ENCODE results near the gene FAM169A.
"Not testable (repeated sequence)": the region's sequence is repeated elsewhere in the genome, so short reads cannot be mapped to it uniquely, and the experiment has no call there.

Gene FAM169A, protein sequence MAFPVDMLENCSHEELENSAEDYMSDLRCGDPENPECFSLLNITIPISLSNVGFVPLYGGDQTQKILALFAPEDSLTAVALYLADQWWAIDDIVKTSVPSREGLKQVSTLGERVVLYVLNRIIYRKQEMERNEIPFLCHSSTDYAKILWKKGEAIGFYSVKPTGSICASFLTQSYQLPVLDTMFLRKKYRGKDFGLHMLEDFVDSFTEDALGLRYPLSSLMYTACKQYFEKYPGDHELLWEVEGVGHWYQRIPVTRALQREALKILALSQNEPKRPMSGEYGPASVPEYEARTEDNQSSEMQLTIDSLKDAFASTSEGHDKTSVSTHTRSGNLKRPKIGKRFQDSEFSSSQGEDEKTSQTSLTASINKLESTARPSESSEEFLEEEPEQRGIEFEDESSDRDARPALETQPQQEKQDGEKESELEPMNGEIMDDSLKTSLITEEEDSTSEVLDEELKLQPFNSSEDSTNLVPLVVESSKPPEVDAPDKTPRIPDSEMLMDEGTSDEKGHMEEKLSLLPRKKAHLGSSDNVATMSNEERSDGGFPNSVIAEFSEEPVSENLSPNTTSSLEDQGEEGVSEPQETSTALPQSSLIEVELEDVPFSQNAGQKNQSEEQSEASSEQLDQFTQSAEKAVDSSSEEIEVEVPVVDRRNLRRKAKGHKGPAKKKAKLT

DNA sequence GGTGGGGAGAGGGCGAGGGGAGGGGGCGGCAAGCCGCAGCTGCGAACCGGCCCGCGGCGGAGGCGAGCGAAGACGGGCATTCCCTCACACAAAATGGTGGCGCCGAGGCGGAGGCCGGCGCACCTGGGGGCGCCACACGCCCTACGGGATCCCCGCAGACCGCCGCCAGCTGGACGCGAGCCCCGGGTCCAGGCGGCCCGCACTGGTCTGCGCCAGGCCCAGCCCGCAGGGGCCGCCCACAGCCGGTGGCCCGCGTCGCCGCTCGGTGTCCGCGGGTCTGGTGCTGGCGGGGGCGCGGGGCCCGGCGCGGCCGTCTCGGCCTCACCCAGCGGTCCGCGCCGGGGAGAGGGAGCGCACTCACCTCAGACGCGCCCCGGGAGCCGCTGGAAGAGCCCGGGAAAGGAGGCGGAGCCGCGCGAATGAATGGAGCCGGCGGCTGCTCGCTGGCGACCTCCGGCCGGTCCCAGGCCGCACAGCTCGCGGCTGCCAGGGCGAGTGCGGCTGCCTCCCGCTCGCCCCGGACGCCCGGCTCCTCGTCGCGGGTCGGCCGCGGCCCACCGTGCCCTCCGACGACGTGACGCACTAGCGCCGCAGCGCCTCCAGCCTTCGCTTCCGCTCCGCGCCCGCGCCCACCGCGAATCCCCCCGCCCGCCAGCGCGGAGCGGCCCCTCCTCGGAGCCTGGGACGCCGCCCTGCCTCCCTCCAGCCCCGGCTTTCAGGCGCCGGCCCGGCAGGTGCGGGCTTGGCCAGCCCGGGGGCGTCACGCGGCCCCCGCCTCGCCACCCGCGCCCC, at the start of gene FAM169A:
TSS of gene FAM169A (minus strand) at position 584 of the 792 bp plus-strand sequence. CDS start 24,711 bp downstream, outside the sequence.
- DNase-seq (ENCODE audit: low read depth): peak; percentile 64
- H3K4me3 ChIP-seq (ENCODE audit: low read length): peak within 1 kb of the TSS; percentile 57
- TF ChIP-seq, protein P1, sequence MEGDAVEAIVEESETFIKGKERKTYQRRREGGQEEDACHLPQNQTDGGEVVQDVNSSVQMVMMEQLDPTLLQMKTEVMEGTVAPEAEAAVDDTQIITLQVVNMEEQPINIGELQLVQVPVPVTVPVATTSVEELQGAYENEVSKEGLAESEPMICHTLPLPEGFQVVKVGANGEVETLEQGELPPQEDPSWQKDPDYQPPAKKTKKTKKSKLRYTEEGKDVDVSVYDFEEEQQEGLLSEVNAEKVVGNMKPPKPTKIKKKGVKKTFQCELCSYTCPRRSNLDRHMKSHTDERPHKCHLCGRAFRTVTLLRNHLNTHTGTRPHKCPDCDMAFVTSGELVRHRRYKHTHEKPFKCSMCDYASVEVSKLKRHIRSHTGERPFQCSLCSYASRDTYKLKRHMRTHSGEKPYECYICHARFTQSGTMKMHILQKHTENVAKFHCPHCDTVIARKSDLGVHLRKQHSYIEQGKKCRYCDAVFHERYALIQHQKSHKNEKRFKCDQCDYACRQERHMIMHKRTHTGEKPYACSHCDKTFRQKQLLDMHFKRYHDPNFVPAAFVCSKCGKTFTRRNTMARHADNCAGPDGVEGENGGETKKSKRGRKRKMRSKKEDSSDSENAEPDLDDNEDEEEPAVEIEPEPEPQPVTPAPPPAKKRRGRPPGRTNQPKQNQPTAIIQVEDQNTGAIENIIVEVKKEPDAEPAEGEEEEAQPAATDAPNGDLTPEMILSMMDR (IDR thresholded peaks at IDR 0.05; ENCODE audit: insufficient read depth, low read depth, low read length, missing control alignments): no peak

DNA sequence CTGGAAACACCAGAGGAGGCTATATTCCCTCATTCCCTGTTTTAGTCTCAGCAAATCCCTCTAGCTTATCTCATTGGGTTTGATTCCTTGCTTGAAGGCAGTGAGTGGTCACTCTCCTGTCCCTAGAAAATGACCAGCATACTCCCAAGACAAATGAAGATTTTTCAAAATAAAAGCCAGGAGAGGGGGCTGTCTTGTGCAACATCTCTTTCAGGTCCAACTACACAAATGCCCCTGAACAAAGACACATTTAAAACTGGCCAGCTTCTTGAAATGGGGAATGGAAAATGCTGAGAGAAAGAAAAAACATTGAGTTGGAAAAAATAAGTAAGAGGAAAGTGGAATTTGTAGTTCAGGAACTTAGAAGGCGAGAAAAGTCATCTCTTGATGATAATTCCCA, 49.3 kb upstream of the FAM169A start:
- DNase-seq (ENCODE audit: low read depth): no peak
- H3K4me3 ChIP-seq (ENCODE audit: low read length): no peak overlapping the region
- TF ChIP-seq, protein P1 (IDR thresholded peaks at IDR 0.05; ENCODE audit: insufficient read depth, low read depth, low read length, missing control alignments): no peak

DNA sequence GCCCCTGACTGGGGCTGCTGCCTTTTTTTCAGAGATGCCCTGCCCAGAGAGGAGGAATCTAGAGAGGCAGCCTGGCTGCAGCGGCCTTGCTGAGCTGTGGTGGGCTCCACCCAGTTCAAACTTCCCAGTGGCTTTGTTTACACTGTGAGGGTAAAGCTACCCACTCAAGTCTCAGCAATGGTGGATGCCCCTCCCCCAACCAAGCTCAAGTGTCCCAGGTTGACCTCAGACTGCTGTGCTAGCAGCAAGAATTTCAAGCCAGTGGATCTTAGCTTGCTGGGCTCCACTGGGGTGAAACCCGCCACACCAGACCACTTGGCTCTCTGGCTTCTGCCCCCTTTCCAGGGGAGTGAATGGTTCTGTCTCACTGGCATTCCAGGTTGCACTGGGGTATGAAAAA, 45.2 kb upstream of the FAM169A start:
- DNase-seq (ENCODE audit: low read depth); H3K4me3 ChIP-seq (ENCODE audit: low read length): not testable (repeated sequence)

DNA sequence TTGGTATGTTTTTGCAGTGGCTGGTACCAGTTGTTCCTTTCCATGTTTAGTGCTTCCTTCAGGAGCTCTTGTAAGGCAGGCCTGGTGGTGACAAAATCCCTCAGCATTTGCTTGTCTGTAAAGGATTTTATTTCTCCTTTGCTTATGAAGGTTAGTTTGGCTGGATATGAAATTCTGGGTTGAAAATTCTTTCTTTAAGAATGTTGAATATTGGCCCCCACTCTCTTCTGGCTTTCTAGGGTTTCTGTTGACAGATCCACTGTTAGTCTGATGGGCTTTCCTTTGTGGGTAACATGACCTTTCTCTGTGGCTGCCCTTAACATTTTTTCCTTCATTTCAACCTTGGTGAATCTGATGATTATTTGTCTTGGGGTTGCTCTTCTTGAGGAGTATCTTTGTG, 43.7 kb upstream of the FAM169A start:
- H3K4me3 ChIP-seq (ENCODE audit: low read length); DNase-seq (ENCODE audit: low read depth): not testable (repeated sequence)

DNA sequence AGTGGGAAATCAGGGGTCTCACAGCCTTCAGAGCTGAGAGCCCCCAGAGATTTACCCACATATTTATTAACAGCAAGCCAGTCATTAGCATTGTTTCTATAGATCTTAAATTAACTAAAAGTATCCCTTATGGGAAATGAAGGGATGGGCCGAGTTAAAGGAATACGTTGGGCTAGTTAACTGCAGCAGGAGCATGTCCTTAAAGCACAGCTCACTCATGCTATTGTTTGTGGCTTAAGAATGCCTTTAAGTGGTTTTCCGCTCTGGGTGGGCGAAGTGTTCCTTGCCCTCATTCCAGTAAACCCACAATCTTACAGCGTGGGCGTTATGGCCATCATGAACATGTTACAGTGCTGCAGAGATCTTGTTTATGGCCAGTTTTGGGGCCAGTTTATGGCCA, 42.0 kb upstream of the FAM169A start:
- not testable (repeated sequence) for DNase-seq (ENCODE audit: low read depth); H3K4me3 ChIP-seq (ENCODE audit: low read length)

DNA sequence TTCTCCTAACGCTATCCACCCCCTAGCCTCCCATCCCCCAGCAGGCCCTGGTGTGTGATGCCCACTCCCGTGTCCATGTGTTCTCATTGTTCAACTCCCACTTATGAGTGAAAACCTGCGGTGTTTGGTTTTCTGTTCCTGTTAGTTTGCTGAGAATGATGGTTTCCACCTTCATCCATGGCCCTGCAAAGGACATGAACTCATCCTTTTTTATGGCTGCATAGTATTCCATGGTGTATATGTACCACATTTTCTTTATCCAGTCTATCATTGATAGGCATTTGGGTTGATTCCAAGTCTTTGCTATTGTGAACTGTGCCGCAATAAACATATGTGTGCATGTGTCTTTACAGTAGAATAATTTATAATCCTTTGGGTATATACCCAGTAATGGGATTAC, 38.5 kb upstream of the FAM169A start:
- DNase-seq (ENCODE audit: low read depth); H3K4me3 ChIP-seq (ENCODE audit: low read length): not testable (repeated sequence)

DNA sequence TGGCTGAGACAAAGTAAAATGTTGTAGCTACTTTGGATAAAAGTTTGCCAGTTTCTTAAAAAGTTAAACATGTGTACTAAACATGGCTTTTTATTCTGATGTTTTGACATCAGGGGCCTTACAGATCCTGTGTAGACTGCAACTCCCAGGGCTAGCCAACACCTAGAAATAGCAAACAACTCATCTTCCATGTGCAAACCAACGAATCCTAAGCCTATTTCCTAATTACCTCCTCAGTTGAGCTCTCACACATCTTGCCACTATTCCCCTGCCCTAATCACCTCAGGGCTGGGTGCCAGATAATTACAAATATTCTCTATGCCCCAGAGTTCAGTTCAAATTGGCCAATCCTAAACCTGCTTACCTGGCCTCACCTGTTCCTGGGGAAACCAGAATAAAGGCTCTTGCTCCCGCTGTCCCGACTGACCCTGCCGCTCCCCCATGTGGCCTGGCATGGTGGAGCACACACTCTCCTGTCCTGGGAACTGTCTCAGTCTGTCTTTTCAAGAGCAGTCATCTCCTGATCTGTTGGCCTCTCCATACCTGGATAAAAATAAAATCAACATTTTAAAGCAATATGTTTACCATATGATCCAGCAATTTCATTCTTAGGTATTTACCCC, 37.1 kb upstream of the FAM169A start:
- TF ChIP-seq, protein P1 (IDR thresholded peaks at IDR 0.05; ENCODE audit: insufficient read depth, low read depth, low read length, missing control alignments): peak; percentile 89
- peak; percentile 92 for DNase-seq (ENCODE audit: low read depth)
- H3K4me3 ChIP-seq (ENCODE audit: low read length): no peak overlapping the region

DNA sequence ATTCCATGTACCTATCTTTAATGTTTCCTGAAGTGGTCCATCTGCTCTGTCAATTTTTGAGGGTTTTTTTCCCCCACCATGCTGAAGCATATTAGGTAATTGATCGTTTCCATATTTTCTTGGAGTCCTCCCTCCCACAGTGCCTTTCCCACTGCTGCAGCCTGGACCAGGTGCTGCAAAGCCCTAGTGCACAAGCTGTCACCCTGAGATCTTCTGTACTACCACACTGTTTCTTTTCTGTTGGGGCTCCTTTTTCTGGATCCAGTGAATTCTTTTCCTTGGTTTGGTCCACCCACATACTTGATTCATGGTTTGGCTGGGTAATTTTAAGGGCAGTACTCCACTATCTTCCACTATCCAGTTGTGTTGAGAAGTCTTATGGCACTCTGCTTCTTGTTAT, 30.9 kb upstream of the FAM169A start:
- TF ChIP-seq, protein P1 (IDR thresholded peaks at IDR 0.05; ENCODE audit: insufficient read depth, low read depth, low read length, missing control alignments): no peak
- H3K4me3 ChIP-seq (ENCODE audit: low read length): no peak overlapping the region
- DNase-seq (ENCODE audit: low read depth): no peak

Measured in epithelial cell of esophagus (primary cell).